Measurements from ENCODE around the gene GLP2R.

GLP2R gene

DNA sequence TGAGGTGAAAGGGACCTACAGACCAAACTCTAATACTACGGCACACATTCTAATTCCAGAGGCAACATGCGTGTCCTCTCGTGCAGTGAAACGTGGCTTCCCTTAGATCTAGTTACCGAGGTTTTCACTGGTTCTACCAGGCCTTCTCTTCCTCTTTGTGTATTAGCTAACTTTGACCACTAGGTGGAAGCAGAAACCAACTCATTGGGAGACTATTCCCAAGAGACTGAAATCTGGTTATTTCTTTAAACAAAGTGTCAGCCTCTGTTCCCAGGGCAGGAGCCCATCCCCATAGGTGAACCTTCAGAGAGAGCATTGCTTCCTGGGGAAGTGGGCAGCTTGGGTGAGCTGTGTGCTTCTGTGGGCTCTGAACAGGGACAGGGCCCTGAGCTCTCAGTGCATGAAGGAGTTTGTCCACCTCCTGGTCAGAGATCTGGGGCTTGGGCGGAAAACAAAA is 99.0 kb downstream of the GLP2R start:
- Histone ChIP-seq H3K9me3 (replicated peaks; ENCODE audit: insufficient read depth, low read length) (no peaks in the 10 kb centered on the region), H3K36me3 (replicated peaks; ENCODE audit: insufficient read depth, low read length) (no peaks in the 10 kb centered on the region), H3K27me3 (replicated peaks; ENCODE audit: insufficient read depth, low read length) (peaks cover 1% of the 10 kb centered on the region; the same call in 1 of the 2 replicates), H4K20me1 (ENCODE audit: insufficient read depth, low read length) (no peaks in the 10 kb centered on the region), H3K79me2 (ENCODE audit: low read length) (no peaks in the 10 kb centered on the region), H3K27ac (ENCODE audit: low read length) (no peak overlapping the region), H3K4me2 (ENCODE audit: low read depth, low read length) (no peak overlapping the region), H3K4me3 (ENCODE audit: low read length) (no peak overlapping the region), H3K4me1 (ENCODE audit: low read length) (no peaks in the 10 kb centered on the region), H3F3A (ENCODE audit: insufficient read depth, low read length) (no peaks in the 10 kb centered on the region), H2AFZ (ENCODE audit: low read length) (no peak overlapping the region), H3K9me2 (replicated peaks; ENCODE audit: insufficient read depth, low read length) (no peaks in the 10 kb centered on the region), H3K9ac (ENCODE audit: low read length) (no peak overlapping the region)
- TF ChIP-seq EZH2 (optimal IDR thresholded peaks at IDR 0.05; ENCODE audit: low read depth, low read length) (no peak), EZH2phosphoT487 (IDR thresholded peaks at IDR 0.05; ENCODE audit: low read length) (no peak)
- TF ChIP-seq, protein P1, sequence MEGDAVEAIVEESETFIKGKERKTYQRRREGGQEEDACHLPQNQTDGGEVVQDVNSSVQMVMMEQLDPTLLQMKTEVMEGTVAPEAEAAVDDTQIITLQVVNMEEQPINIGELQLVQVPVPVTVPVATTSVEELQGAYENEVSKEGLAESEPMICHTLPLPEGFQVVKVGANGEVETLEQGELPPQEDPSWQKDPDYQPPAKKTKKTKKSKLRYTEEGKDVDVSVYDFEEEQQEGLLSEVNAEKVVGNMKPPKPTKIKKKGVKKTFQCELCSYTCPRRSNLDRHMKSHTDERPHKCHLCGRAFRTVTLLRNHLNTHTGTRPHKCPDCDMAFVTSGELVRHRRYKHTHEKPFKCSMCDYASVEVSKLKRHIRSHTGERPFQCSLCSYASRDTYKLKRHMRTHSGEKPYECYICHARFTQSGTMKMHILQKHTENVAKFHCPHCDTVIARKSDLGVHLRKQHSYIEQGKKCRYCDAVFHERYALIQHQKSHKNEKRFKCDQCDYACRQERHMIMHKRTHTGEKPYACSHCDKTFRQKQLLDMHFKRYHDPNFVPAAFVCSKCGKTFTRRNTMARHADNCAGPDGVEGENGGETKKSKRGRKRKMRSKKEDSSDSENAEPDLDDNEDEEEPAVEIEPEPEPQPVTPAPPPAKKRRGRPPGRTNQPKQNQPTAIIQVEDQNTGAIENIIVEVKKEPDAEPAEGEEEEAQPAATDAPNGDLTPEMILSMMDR (IDR thresholded peaks at IDR 0.05; ENCODE audit: low read length) = peak; percentile 76
- peak; percentile 45 for DNase-seq

DNA sequence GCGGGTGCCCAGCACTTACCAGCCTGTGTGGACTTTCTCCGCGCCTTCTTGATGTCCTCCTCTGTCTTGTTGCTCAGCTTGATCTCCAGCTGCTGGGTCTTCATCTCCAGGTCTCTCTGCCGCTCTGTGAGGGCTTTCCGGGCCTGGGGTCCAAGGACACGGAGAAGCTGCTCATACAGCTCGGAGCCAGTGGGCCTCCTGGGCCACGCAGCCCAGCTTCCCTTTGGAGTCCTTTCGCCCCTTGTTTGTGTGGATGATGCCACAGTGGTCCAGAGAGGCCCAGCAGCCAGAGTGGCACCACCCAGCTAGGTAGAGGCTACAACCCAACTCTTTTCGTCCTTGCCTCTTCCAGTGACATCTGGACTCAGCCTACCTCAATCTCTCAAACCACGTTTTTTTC is 99.7 kb downstream of the GLP2R start:
- H3K9me3 ChIP-seq (replicated peaks; ENCODE audit: insufficient read depth, low read length) = no peaks in the 10 kb centered on the region
- no peaks in the 10 kb centered on the region for H3K36me3 ChIP-seq (replicated peaks; ENCODE audit: insufficient read depth, low read length)
- H3K4me2 ChIP-seq (ENCODE audit: low read depth, low read length) = no peak overlapping the region
- H3K4me3 ChIP-seq (ENCODE audit: low read length) = no peak overlapping the region
- no peaks in the 10 kb centered on the region for H3K4me1 ChIP-seq (ENCODE audit: low read length)
- H3K27ac ChIP-seq (ENCODE audit: low read length) = no peak overlapping the region
- H2AFZ ChIP-seq (ENCODE audit: low read length) = no peak overlapping the region
- H3K9ac ChIP-seq (ENCODE audit: low read length) = no peak overlapping the region
- H3K27me3 ChIP-seq (replicated peaks; ENCODE audit: insufficient read depth, low read length) = peaks cover 8% of the 10 kb centered on the region; the same call in 1 of the 2 replicates
- no peak for TF ChIP-seq EZH2phosphoT487 (IDR thresholded peaks at IDR 0.05; ENCODE audit: low read length)
- TF ChIP-seq, protein P1 (IDR thresholded peaks at IDR 0.05; ENCODE audit: low read length) = no peak
- no peak for TF ChIP-seq EZH2 (optimal IDR thresholded peaks at IDR 0.05; ENCODE audit: low read depth, low read length)
- no peaks in the 10 kb centered on the region for H3K79me2 ChIP-seq (ENCODE audit: low read length)
- no peaks in the 10 kb centered on the region for H3K9me2 ChIP-seq (replicated peaks; ENCODE audit: insufficient read depth, low read length)
- DNase-seq = no peak
- H4K20me1 ChIP-seq (ENCODE audit: insufficient read depth, low read length) = no peaks in the 10 kb centered on the region
- no peaks in the 10 kb centered on the region for H3F3A ChIP-seq (ENCODE audit: insufficient read depth, low read length)

DNA sequence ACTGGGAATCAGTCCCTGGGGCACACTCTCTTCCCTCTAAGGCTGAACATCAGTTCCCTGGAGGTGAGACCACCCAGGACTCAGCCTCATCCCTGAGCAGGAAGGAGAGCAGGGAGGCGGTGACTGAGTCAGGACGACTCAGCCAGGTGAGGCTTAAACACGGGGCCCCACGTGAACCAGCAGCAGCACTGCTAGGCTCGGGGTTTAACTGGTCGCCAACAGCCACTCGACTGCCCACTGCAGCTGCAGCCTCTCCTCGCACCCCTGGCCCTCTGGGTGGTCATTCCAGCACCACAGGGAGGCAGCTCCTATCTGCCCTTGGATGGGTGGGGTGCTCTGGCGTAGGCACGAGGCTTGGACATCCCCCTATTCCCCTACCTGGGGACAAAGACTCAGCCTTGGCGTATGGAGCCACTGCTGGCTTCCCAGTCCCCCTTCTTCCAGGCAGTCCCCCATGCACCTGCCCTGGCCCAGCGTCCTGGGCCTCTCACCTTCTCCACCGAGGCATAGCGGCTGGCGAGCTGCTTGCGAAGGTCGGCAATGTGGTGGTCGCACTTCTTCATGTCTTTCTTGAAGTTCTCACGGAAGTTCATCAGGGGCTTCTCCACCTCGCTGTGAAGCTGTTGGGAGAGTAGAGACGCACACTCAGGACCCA is 100.6 kb downstream of the GLP2R start:
- TF ChIP-seq EZH2 (optimal IDR thresholded peaks at IDR 0.05; ENCODE audit: low read depth, low read length) = no peak
- TF ChIP-seq, protein P1 (IDR thresholded peaks at IDR 0.05; ENCODE audit: low read length) = no peak
- no peak for TF ChIP-seq EZH2phosphoT487 (IDR thresholded peaks at IDR 0.05; ENCODE audit: low read length)
- Histone ChIP-seq H3K27ac (ENCODE audit: low read length) (no peak overlapping the region), H3F3A (ENCODE audit: insufficient read depth, low read length) (no peaks in the 10 kb centered on the region), H3K27me3 (replicated peaks; ENCODE audit: insufficient read depth, low read length) (peaks cover 13% of the 10 kb centered on the region; the same call in 1 of the 2 replicates), H3K4me2 (ENCODE audit: low read depth, low read length) (no peak overlapping the region), H3K9me3 (replicated peaks; ENCODE audit: insufficient read depth, low read length) (no peaks in the 10 kb centered on the region), H3K9me2 (replicated peaks; ENCODE audit: insufficient read depth, low read length) (no peaks in the 10 kb centered on the region), H3K79me2 (ENCODE audit: low read length) (no peaks in the 10 kb centered on the region), H3K36me3 (replicated peaks; ENCODE audit: insufficient read depth, low read length) (no peaks in the 10 kb centered on the region), H4K20me1 (ENCODE audit: insufficient read depth, low read length) (no peaks in the 10 kb centered on the region), H3K4me1 (ENCODE audit: low read length) (no peaks in the 10 kb centered on the region), H3K4me3 (ENCODE audit: low read length) (no peak overlapping the region), H2AFZ (ENCODE audit: low read length) (no peak overlapping the region), H3K9ac (ENCODE audit: low read length) (no peak overlapping the region)
- no peak for DNase-seq
